ENCODE measurements around the gene EFNA3.

DNA sequence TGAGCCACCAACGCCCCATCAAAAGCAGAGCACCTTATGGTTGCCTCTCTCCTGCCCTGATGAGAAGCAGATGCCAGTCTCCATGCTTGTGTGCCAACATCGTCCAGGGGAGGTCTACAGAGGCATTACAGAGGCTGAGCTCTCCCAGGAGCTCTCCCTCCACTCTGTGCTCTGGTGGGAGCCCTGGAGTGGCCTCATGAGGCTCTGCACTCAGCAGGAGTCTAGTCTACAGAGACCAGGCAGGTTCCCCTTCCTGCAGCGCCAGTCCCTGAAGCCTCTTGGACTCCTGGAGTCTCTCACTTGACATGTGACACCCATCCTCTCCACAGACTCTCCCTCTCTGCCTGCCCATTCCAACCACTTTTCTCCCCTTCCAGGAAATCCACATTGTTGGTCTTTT lies 41.6 kb upstream of the EFNA3 start:
- TF ChIP-seq, protein P1, sequence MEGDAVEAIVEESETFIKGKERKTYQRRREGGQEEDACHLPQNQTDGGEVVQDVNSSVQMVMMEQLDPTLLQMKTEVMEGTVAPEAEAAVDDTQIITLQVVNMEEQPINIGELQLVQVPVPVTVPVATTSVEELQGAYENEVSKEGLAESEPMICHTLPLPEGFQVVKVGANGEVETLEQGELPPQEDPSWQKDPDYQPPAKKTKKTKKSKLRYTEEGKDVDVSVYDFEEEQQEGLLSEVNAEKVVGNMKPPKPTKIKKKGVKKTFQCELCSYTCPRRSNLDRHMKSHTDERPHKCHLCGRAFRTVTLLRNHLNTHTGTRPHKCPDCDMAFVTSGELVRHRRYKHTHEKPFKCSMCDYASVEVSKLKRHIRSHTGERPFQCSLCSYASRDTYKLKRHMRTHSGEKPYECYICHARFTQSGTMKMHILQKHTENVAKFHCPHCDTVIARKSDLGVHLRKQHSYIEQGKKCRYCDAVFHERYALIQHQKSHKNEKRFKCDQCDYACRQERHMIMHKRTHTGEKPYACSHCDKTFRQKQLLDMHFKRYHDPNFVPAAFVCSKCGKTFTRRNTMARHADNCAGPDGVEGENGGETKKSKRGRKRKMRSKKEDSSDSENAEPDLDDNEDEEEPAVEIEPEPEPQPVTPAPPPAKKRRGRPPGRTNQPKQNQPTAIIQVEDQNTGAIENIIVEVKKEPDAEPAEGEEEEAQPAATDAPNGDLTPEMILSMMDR (optimal IDR thresholded peaks at IDR 0.05 in 1 of 3, IDR thresholded peaks at IDR 0.05 in 1 of 3, conservative IDR thresholded peaks at IDR 0.05 in 1 of 3; ENCODE audit: extremely low read depth in 1 of 3, insufficient read depth in 2 of 3, low read length in 3 of 3), result no peak
- TF ChIP-seq EZH2 (IDR thresholded peaks at IDR 0.05; ENCODE audit: low read length), result no peak

Measured in keratinocyte (primary cell).